Gastrocnemius medialis (tissue), 4 donors: Measurements from ENCODE around the gene INPP5E.

ENCODE experiments used
- POLR2A ChIP-seq, 2 donors: fragments of 450-650 bp; IDR thresholded peaks; one replicate each; pipeline ENCODE4 v1.6.1; 2017; ENCODE audit warnings: antibody characterized with exemption in 2 of 2, mild to moderate bottlenecking in 2 of 2, moderate library complexity in 2 of 2
- TF ChIP-seq, protein P1 (sequence below), 5 experiments: fragments of 450-650 bp in 3 of 5; fragments of 200-600 bp in 2 of 5; sonication (generic) in 2 of 5; IDR thresholded peaks in 4 of 5; conservative IDR thresholded peaks in 1 of 5; 1 replicate in 4 of 5; 2 replicates in 1 of 5; pipeline ENCODE4 v1.5.1; 2016 to 2019; ENCODE audit warnings: antibody characterized with exemption in 5 of 5, mild to moderate bottlenecking in 3 of 5, moderate library complexity in 3 of 5

GRCh38 chr9:136467766-136468165 lies 28.1 kb upstream of the INPP5E start:
- TF ChIP-seq, protein P1, sequence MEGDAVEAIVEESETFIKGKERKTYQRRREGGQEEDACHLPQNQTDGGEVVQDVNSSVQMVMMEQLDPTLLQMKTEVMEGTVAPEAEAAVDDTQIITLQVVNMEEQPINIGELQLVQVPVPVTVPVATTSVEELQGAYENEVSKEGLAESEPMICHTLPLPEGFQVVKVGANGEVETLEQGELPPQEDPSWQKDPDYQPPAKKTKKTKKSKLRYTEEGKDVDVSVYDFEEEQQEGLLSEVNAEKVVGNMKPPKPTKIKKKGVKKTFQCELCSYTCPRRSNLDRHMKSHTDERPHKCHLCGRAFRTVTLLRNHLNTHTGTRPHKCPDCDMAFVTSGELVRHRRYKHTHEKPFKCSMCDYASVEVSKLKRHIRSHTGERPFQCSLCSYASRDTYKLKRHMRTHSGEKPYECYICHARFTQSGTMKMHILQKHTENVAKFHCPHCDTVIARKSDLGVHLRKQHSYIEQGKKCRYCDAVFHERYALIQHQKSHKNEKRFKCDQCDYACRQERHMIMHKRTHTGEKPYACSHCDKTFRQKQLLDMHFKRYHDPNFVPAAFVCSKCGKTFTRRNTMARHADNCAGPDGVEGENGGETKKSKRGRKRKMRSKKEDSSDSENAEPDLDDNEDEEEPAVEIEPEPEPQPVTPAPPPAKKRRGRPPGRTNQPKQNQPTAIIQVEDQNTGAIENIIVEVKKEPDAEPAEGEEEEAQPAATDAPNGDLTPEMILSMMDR (IDR thresholded peaks at IDR 0.05 in 4 of 5, conservative IDR thresholded peaks at IDR 0.05 in 1 of 5), result no peak
- TF ChIP-seq POLR2A (IDR thresholded peaks at IDR 0.05), result no peak
